NCI-H2107 (cell line): Measurements from ENCODE around the gene ONECUT2.
"Not testable (repeated sequence)": the region's sequence is repeated elsewhere in the genome, so short reads cannot be mapped to it uniquely, and the experiment has no call there.

Source experiments
- DNase-seq: peaks from one replicate; lab custom pipeline; 2025; lab: John Stamatoyannopoulos, UW

Gene ONECUT2

GRCh38 chr18:57434536-57435494 is at the start of gene ONECUT2:
Gene ONECUT2 (plus strand): TSS chr18:57435374. CDS start chr18:57435717, 343 bp downstream.
- peak; percentile 98 for DNase-seq

GRCh38 chr18:57389271-57389670 is 45.9 kb upstream of the ONECUT2 start:
- DNase-seq = no peak

- no peak for DNase-seq
These were observed 45.1 kb upstream of the ONECUT2 start for GRCh38 chr18:57390044-57390443.

DNA sequence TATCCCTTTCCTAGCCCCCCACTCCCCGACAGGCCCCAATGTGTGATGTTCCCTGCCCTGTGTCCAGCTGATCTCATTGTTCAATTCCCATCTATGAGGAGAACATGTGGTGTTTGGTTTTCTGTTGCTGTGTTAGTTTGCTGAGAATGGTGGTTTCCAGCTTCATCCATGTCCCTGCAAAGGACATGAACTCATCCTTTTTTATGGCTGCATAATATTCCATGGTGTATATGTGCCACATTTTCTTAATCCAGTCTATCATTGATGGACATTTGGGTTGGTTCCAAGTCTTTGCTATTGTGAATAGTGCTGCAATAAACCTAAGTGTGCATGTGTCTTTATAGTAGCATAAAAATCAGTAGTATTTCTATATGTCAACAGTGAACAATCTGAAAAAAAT is 40.4 kb upstream of the ONECUT2 start:
- DNase-seq = not testable (repeated sequence)

DNA sequence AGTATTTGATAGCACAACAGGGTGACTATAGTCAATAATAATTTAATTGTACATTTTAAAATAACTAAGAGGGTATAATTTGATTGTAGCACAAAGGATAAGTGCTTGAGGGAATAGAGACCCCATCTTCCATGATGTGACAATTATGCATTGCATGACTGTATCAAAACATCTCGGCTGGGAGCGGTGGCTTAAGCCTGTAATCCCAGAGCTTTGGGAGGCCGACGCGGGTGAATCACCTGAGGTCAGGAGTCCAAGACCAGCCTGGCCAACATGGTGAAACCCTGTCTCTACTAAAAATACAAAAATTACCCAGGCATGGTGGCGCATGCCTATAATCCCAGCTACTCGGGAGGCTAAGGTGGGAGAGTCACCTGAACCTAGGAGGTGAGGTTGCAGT is 38.3 kb upstream of the ONECUT2 start:
- DNase-seq = not testable (repeated sequence)

DNA sequence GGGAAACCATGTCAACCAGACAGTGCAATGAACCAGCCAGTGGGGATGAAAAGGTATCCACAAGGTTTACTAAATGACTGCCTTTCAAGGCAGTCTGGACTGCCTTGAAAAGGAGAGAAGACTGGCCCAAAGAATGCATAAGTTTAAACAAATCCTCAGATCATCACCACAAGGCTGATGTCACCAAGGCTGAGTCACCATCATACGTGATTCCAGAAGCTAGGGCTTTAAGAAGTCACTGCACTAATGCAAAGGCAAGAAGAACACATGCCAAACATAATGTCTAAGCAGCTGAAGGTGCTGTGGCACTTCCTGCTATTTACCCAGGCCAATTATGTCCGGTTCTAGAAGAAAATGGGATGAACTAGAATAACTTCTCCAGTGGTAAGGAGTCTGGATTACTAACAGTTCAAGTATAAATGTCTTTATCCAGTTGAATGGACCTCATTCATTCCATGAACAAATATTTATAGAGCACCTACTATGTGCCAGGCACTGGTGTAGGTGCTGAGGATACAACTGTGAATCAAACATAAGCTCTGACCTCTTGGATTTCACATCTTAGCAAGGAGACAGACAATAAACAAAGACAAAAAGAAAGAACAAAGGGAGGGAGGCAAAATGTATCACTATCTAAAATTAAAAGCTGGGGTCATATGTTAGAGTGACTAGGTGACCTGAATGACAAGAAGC is 37.6 kb upstream of the ONECUT2 start:
- no peak for DNase-seq

- DNase-seq = no peak
These were observed 30.8 kb upstream of the ONECUT2 start for GRCh38 chr18:57404345-57404744.

GRCh38 chr18:57409650-57410049 is 25.5 kb upstream of the ONECUT2 start:
- no peak for DNase-seq

DNA sequence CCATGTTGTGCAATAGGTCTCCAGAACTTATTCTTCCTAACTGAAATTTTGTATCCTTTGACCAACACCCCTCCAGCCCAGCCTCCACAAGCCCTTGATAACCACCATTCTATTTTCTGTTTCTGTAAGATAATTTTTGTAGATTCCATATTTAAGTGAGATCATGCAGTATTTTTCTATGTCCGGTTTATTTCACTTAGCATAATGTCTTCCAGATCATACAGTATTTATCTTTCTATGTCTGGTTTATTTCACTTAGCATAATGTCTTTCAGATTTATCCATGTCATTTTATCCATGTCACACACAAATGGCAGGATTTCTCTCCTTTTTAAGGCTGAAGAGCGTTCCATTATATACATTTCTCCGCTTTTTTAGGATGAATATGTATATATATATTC is 24.4 kb upstream of the ONECUT2 start:
- DNase-seq = no peak

- DNase-seq = no peak
These were observed 18.6 kb upstream of the ONECUT2 start for GRCh38 chr18:57416542-57416941.

GRCh38 chr18:57422313-57422872 is 12.8 kb upstream of the ONECUT2 start:
- no peak for DNase-seq

- DNase-seq = no peak
These were observed 11.4 kb upstream of the ONECUT2 start for GRCh38 chr18:57423821-57424220.

GRCh38 chr18:57425096-57425495 is 10.1 kb upstream of the ONECUT2 start:
- DNase-seq = no peak

- no peak for DNase-seq
These were observed 9.0 kb upstream of the ONECUT2 start for GRCh38 chr18:57426187-57426586.

GRCh38 chr18:57427429-57428201 is 7.6 kb upstream of the ONECUT2 start:
- no peak for DNase-seq

- no peak for DNase-seq
These were observed 6.7 kb upstream of the ONECUT2 start for GRCh38 chr18:57428221-57429150.

GRCh38 chr18:57429167-57430078 is 5.8 kb upstream of the ONECUT2 start:
- no peak for DNase-seq

DNA sequence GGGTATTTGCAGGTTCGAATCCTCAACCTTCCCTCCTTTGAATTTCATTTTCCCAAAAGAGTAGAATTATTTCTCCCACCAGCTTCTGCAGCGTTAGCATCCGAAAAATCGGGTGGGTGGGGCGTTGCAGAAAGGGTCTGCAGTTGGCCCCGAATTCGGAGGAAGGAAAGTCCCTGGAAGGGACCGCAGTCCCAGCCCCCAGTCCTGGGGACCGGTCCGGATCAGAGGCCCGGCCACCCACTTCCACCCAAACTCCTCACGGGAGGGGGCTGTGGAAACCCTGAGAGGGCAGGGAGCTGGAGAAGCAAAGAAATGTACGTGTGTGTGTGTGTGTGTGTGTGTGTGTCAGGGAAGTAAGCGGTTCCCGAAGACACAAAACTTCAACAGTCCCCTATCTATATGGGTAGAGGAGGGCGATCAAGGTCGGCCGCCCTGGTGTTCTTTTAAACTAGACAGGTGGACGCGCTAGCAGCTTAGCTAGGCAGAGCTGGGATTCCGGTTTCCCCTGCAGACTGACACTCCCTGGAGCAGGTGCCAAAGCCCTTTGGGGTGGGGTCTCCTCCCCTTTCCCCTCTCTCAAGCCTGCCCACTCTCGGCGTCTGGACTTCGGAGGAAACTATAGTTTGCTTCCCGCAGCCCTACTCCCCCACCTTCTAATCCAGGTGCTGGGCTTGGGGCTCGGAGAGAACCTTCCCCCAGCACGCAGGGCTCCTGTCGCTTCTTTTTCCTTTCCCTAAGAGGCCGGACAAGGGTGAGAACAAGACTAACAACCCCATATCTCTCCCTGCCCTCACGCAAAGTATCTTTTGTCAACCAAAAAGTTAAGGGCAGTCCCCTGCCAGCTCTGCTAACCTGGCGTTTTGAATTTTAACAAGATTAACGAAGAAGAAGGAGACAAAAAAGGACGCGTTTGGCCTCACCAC is 4.8 kb upstream of the ONECUT2 start:
- DNase-seq = no peak

DNA sequence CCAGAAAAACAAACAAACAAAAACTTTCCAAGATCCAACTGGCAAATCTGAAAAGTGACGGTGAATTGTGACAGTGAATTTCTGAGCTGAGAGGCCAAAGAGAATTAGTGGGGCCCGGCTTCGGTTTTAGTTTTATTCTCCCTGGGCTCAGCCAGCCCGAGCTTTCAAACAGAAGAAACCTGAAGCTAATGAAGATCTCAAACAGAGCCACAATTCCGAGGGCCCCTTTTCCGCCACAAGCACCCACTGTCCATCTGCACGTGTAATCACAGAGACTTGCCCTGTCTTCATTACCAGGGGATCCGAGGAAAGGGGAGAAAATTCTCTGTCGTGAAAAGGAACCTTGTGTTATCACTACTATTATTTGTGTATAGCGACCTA is 4.2 kb upstream of the ONECUT2 start:
- DNase-seq = no peak
